GM18499 (cell line): Measurements from ENCODE around the gene RFX7.
"Not testable (repeated sequence)": the region's sequence is repeated elsewhere in the genome, so short reads cannot be mapped to it uniquely, and the experiment has no call there.

Experiments used
- ATAC-seq: cut with Tn5 transposase; IDR thresholded peaks from one replicate; pipeline ENCODE4 v1.9.1; 2021; ENCODE audit warnings: moderate number of reproducible peaks; ENCODE audit not compliant: insufficient read depth, unreplicated experiment

RFX7 gene

DNA sequence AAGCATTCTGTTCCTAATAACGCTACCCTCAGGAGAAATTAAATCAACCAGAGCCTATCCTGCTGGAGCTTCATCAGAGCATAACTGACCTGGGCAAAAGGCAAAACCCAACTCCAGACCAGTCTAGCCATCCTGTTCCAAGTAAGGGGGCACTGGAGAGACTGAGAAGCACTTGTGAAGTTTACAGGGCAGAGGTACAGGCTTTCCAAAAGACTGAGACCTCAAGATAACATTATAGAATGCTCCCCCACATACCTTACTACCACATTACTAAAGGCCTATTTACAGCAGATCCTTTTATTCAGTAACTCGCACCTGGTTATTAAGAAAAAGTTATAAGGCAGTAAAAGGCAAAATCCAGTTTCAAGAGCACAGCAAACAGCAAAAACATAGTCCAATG is 35.5 kb downstream of the RFX7 start:
- no peak for ATAC-seq

DNA sequence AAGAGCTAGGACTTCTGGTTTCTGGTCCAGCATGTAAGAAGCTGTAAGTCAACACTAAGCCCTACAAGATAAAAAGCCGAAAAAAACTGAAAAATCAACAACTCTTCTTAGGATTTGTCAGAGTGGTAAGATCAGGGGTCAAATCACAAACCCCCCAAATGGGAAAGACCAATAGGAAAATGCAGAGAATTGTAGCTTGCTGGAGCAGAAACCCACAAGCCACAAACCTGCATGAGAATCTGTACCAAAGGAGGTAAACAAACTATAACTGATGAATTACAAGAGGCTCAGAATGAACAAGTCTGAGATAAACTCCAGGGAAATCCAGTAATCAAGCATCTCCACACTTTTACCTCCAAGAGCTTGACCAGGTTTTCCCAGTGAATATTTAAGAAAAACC is 36.0 kb downstream of the RFX7 start:
- no peak for ATAC-seq

DNA sequence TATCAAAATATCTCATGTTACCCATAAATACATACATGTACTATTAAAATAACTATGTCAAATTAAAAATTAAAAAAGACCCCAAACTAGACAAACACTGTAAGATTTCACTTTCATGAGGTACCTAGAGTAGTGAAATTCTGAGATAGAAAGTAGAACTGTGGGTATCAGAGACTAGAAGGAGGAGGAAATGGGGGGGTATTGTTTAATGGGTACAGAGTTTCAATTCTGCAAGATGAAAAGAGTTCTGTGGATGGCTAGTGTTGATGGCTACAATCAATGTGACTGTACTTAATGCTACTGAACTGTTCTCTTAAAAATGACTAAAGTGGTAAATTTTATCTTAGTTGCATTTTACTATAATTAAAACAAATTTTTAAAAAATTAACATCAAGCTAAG is 36.6 kb downstream of the RFX7 start:
- ATAC-seq: peak; percentile 53

DNA sequence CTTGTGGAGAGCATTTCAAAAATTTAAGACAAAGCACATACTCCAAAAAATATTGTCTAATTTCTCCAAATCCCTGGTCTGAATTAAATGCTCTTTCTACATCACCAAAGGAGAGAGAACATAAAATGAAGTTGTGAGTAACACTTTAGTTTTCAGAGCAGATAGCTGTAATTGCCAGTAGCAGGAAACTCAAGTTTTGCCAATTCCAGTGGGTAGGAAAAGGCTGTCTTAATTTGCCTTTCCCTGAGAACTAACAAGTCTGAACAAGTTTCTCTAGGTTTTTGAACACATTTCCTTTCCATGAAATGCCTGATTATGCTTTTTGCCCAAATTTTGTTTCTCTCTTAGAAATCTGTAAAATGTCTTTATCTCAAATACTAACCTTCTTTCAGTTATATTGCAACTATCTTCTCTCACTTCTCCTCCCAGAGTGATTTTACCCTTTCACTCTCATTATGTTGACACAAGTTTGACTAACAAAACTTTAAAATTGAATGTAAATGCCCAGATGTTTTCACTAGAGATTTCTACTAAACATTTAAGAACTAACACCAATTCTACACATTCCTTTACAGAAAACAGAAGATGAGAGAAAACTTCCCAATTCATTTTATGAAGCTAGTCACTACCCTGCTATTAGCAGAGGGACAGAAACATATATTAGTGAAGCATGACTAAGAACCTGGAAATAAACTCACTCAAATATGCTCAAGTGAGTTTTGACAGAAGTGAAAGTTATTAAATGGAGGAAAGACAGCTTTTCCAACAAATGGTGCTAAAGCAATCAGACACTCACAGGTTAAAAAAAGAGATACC is 38.4 kb downstream of the RFX7 start:
- ATAC-seq: no peak

DNA sequence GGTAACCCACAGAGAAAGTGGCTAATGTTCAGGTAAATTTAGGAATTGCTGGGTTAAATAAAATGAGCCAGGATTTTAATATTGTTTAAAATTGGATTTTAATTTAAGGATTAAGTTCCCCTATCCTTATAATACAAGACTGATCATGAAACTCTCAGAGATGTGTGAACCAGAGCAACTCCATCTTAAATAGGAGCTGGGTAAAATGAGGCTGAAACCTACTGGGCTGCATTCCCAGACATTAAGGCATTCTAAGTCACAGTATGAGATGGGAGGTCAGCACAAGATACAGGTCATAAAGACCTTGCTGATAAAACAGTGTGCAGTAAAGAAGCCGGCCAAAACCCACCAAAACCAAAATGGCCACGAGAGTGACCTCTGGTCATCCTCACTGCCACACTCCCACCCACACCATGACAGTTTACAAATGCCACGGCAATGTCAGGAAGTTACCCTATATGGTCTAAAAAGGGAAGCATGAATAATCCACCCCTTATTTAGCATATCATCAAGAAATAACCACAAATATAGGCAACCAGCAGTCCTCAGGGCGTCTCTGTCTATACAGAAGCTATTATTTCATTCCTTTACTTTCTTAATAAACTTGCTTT is 40.3 kb downstream of the RFX7 start:
- not testable (repeated sequence) for ATAC-seq

DNA sequence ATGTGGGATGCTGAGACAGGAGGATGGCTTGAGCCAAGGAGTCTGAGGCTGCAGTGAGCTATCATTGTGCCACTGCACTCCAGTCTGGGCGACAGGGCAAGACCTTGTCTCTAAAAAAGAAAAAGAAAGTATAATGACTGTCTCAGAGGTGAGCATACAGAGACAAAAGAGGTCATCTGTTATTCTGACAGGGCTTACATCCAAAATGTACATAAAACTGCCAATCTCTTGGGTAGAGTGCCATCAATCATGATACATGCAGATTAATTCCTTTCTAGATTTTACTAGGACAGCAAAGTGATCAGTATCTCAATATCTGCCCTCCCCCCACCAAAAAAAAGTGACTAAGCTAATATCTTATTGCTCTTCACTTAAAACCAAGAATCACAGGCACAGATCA is 41.0 kb downstream of the RFX7 start:
- ATAC-seq: no peak

DNA sequence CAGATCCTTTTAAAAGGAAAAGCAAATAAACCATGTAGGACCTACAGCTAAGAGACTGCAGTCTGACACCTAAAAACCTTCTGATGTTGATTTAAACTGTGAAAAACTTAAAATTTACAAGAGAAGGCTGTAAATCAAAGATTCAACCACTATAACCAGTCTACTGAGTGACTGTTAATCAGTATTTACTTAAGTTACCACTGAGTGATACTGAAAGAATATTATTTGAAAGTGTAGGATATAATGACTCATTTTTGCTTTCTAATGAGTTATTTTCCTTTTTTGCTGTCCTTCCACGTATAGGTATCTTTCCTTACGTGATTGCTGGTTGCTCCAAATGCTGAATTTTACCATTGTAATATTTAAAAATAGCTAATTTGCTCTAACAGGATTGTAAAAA is 44.6 kb downstream of the RFX7 start:
- no peak for ATAC-seq

DNA sequence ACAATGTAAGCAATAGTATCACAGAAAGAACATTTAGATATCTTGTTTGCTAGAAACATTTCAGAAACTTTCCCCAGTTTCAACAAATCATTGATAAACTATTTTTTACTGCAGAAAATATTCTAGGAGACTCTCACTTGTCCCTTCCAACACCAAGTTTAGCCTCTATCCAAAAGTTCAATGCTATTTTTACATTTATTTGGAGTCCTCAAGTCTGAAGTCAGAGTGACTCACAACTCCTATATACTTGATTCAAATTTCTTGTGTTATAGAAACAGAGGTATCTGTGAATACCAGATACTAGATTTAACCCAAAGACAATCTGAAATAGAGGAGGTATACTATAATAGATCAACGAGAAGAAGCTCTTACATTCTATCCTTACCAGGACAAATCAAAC is 49.6 kb downstream of the RFX7 start:
- ATAC-seq: no peak

DNA sequence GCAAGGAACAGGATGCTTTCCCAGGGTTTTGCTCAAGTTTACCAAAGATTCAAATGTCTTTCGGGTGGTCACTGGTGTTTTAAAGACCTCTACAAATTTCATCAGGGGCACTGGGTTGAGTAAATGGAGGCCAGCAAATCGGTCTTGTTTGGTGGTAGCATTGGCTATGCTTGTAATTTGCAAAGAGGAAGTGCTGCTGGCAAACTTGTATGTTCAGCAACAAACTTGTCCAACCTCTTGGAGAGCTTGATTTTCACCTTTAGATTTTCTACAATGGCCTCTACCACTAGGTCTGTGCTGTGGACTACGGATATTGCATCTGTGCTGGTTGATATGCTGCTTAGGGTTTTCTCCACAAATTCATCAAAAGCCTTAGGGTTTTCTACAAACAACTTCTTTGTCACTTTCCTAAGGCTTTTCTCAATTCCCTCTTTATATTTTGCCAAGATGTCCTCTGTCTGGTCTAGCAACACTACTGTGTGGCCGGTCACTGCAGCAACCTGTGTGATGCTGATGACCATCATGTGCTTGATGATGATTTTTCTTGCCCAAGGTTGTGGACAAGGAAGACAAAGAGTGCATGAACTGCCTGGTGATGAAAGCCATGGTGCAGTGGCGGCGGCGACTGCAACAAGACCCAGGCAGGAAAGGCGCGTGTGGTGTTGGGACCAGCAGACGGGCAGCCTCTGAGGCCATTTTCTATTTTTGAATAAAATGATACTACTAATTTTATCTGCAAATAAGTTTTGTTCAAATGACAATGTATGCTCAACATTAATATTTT is 50.8 kb downstream of the RFX7 start:
- ATAC-seq: no peak

DNA sequence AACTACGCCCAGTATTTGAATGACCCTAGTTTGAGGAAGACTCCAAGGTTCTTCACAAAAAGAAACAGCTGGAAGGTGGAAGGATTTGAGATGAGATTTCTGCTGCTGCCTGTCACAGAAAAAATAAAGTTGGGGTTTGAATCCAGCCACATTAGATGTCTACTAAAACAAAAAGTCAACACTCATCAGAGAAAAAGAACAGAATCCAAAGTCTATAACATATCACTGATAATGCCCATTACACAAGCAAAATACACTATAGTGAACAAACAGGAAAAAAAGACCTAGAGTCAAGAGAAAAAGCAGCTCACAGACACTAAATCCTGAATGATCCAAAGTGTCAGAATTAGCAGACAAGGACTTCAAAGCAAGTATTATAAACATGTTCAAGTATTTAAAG is 56.0 kb downstream of the RFX7 start:
- no peak for ATAC-seq

DNA sequence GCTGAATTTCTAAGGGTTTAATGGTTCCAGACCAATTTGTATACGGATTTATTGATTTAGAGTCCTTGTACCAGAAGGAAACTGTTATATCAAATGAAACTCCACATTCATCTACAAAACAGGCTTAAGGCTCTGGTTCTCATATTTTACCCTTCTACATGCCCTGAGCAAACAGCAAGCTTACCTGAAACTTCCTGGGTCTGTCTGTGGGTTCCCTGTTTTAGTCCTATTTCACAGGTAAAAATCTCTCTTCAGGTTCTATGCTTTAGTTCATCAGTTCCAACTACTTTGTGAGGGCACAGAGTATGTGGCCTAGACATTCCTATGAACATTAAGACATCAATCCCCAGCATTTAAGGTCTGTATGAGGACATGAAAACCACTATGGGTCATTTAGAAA is 57.7 kb downstream of the RFX7 start:
- ATAC-seq: no peak

DNA sequence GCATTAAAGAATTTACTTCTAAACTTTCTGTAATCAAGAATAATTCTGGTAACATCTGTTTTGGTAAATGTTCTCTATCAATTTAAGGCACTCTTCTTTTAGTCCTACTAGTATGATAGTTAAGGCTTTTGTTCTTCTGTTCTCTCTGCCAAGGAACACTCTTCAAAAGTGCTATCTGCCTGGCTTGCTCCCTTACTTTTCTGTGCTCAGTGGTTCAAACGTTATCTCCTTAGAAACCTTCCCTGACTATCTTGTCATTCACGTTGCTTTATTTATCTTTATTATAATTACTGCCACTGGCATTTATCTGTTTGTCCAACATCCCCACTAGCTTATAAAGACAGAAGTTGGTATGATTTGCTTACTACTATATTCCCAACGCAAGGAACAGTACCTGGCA is 59.2 kb downstream of the RFX7 start:
- no peak for ATAC-seq

DNA sequence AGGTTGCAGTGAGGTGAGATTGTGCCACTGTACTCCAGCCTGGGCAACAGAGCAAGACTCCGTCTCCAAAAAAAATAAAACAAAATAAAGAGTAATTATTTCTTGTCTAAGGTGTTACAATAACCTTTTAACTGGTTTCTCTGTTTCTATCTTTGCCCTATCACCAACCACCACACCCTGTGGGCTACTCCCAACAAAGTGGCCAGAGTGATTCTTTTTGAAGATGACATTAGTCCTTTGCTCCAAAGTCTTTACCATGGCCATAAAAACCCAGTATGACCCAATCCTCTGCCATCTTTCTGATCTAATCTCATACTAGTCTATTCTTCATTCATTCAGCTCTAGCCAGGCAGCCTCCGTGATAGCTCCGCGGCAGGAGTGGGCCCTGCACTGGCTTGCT is 62.8 kb downstream of the RFX7 start:
- no peak for ATAC-seq

DNA sequence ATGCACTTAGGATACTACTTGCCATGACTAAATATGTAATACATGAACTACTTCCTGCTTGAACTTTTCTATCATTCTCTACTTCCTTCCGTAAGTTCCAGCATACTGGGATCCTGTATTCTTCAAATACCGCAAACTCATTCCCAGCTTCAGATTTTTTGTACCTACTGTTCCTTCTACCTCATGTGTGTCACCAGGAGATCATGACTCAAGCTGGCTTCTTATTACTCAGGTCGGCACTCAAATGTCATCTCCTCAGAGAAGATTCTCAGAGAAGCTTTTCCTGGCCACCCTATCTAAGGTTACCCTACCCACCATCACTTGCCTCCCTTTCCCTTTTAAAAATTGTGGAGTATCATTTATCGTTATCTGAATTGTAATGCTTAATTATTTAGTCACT is 66.7 kb downstream of the RFX7 start:
- no peak for ATAC-seq

DNA sequence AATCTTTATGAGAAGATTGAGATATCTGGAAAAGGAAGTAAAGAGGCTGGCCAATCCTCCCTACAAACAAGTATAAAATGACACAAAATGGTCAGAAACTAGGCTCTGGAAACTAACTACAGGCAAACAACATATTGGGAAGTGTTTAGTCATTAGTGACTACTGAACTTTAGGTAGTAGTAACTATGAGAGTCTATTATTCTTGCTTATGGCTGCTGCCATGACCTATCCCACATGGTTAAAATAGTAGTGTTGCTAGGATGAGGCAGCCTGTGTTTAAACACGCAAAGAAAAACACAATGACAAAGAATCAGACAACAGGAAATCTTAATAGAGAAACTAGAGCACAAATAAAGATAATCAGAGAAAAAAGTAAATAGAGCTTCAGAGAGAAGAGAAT is 67.9 kb downstream of the RFX7 start:
- ATAC-seq: no peak

DNA sequence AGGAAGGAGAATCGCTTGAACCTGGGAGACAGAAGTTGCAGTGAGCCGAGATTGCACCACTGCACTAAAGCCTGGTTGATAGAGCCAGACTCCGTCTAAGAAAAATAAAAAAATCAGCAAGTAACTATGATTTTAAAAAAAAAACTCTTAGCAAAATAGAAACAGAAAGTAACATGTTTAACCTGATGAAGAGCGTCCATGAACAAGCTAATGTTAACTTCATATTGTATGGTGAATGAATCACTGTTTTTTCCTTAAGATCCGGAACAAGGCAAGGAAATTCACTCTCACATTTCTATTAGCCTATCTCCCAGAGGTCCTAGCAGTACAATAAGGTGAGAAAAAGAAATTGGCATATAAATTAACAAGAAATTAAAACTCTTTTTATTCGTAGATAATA is 69.0 kb downstream of the RFX7 start:
- no peak for ATAC-seq

DNA sequence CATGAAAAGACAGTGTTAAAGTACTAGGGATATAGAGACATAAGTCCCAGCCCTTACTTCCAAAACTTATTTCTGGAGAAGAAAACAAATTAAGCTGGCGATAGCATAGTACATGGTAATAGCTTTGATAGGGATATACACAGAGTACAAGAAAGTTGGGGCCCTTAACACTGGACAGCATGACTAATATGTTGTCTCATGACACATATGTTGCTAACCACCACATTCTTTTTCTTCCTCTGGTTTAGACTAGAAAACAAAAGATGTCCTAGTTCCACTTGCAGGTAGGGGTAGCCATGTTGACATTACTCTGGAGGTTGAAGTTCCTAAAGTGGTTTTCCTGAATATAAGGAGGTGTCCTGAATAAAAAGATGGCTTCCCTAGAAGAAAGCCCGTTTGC is 75.3 kb downstream of the RFX7 start:
- ATAC-seq: no peak

DNA sequence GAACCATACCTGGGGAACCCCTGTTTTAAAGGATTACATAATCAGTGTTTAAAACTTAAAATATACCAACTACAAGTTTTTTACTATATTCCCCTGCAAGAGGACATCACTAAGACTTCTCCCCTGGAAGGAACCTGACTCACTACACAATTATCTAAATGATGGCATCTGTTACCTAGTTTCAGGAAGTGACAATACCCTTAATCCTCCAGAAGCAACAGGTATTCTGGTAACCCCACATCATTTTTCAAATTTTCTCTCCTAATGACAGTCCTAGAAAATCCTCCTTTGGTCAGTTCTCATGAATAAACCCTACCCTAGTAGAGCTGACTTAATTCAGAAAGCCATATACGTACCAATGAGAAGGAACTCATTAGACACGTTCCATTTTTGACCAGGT is 78.4 kb downstream of the RFX7 start:
- no peak for ATAC-seq

DNA sequence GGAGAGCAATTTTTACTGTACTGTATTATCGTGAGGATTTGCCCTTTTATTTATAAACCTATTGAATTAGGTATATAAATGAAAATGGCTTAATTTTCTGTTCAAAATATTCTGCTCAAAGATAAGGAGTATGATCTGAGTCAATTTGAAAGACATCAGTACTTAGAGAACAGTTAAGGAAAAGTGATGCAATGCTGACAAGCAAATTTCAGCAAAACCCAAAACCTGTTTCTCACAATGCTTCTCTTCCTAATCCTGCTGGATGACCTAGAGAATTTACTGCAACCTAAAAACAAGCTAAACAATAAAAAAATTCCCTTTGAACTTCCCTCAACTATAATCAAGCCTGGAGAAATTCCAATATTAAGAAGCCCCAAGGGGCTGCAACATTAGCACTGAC is 82.7 kb downstream of the RFX7 start:
- no peak for ATAC-seq

DNA sequence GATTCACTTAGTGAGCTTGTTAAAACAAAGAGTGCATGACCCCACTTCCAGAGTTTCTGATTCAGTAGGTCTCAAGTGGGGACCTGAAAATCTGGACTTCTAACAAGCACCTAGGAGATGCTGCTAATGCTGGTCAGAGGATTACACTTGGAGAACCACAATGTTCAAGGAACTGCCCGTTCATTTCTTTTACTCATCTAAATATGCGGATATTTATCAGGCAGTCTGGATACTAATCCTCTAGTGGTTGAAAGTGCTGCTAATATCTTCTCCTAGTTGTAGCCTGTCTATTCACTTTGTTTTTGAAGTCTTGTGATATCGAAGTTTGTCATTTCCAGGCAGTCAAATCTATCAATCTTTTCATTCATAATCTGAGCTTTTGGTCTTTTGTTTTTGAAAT is 86.8 kb downstream of the RFX7 start:
- no peak for ATAC-seq

DNA sequence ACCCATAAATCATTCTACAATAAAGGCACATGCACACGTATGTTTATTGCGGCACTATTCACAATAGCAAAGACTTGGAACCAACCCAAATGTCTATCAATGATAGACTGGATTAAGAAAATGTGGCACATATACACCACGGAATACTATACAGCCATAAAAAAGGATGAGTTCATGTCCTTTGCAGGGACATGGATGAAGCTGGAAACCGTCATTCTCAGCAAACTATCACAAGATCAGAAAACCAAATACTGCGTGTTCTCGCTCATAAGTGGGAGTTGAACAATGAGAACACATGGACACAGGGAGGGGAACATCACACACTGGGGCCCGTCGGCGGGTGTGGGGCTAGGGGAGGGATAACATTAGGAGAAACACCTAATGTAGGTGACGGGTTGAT is 88.4 kb downstream of the RFX7 start:
- ATAC-seq: not testable (repeated sequence)
